NCI-H226 (cell line): ENCODE measurements around the gene HLA-F.

Experiments
- DNase-seq: peaks from one replicate; pipeline ENCODE4 v3.0.0-alpha.2; 2015

HLA-F gene

DNA sequence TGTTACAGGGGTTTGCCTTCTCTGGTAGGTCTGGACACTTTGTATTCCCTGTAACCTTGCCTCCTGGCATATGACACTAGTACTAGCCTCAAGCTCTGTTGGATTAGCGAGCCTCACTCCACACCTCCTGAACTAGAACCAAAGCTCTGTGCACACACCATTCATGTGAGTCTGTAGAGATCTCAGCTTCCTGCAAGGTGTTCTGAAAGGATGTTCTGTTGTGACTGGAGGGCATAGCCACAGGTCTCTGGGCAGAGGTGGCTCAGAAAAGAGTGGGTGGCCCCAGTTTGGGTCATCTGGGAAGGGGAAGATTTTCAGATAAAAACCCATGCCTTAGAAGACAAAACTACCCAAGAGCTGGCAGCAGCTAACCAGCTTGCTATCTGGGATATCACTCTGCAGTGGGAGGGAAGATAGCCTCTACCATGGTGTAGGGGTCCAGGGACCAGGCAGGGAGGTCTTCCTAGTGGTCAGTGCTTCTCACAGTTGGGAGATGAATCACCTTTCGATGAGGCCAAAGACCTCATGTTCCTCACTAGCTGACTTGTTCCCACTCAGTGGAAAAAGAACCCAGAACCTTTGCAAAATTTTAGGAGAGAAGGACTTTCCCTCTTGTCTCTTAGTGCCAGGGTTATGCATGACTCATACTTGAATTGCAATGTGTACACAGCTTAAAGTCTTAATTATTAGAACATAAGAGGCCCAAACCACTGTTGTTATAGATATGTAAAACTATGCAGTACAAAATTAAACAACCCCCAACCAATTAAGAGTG, 41.4 kb downstream of the HLA-F start:
- peak; percentile 25 for DNase-seq

DNA sequence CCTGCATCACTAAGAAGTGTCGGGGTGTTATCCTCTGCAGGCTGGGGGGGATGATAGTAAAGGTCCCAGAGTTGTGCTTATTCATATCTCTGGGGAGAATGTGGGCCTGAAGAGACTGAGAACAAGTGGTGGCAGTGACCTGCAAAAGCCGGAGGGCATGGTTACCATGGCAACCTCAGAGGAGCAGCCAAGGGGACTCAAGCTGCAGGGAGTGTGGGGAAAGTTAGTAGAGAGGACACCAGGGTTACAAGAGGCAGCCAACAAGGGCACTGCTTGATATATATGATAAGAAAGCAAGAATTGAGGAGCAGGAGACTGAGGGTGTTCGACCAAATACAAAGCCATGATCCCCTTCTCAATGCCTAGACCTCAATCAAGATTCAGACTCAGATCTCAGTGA, 46.1 kb downstream of the HLA-F start:
- DNase-seq: no peak

DNA sequence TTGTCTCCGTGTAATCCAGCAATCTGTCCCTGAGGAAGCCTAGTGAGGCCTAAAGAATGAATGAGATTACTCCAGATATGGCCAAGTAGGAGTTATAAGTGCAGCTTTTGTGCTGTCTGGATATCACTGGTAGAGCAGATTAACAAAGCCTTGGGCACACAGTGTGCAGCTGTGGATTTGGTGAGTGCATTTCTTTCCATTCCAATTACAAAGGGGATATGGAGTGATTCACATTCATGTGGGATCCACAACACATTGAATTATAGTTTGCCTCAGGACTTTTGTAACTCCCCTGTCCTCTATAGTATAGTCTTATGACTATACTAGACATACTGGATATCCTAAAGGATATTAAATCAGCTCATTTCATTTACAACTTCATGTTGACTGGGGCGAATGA, 47.1 kb downstream of the HLA-F start:
- no peak for DNase-seq

DNA sequence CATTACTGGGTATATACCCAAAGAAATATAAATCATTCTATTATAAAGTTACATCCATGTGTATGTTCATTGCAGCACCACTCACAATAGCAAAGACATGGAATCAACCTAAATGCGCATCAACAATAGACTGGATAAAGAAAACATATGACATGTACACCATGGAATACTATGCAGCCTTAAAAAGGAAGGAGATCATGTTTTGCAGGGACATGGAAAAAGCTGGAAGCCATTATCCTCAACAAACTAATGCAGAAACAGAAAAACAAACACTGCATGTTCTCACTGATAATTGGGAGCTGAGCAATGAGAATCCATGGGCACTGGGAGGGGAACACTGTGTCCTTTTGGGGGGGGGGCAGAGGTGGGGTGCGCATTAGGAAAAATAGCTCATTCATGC, 53.5 kb downstream of the HLA-F start:
- DNase-seq: no peak
